ENCODE results near the gene KLHL29.

DNA sequence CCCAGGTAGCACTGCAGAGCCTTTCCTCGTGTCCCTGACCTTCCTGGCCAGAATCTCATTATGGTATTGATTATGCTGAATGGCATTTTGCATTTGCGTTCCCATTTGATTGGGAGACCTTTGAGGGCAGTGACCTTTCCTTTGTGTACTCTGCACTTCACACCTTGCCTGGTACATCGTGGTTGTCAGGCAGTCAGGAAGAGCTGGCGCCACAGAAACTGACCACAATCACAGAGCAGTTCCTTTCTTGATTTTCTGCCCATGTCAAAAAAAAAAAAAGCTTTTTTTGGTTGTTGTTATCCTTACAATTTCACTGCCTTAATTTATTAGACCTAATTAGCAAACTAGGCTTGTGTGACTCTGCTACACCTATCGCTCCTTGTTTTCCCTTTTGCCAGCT lies 8.9 kb upstream of the KLHL29 start:
- TF ChIP-seq, protein P1, sequence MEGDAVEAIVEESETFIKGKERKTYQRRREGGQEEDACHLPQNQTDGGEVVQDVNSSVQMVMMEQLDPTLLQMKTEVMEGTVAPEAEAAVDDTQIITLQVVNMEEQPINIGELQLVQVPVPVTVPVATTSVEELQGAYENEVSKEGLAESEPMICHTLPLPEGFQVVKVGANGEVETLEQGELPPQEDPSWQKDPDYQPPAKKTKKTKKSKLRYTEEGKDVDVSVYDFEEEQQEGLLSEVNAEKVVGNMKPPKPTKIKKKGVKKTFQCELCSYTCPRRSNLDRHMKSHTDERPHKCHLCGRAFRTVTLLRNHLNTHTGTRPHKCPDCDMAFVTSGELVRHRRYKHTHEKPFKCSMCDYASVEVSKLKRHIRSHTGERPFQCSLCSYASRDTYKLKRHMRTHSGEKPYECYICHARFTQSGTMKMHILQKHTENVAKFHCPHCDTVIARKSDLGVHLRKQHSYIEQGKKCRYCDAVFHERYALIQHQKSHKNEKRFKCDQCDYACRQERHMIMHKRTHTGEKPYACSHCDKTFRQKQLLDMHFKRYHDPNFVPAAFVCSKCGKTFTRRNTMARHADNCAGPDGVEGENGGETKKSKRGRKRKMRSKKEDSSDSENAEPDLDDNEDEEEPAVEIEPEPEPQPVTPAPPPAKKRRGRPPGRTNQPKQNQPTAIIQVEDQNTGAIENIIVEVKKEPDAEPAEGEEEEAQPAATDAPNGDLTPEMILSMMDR (conservative IDR thresholded peaks at IDR 0.05; ENCODE audit: low read length) = no peak
- TF ChIP-seq EZH2phosphoT487 (IDR thresholded peaks at IDR 0.05; ENCODE audit: borderline replicate concordance) = no peak

Data from Loucy (cell line).